Measurements from ENCODE around the gene KBTBD12.

DNA sequence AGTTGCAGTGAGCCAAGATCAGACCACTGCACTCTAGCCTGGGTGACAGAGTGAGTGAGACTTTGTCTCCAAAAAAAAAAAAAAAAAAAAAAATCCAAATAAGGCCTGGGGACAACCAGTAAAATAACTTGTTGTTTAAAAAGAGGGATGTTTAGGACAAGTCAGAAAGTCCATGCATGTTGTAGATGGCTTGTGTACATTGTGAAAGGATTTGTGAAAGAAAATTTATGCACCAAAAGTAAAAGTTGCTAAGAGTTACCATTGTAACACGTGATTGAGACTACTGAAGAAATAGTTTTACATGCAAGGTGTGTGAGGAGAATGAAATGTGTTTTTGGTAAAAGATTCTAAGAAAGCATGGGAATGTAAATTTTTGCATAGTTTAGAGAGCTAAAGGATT lies 101.5 kb downstream of the KBTBD12 start:
- TF ChIP-seq, protein P1, sequence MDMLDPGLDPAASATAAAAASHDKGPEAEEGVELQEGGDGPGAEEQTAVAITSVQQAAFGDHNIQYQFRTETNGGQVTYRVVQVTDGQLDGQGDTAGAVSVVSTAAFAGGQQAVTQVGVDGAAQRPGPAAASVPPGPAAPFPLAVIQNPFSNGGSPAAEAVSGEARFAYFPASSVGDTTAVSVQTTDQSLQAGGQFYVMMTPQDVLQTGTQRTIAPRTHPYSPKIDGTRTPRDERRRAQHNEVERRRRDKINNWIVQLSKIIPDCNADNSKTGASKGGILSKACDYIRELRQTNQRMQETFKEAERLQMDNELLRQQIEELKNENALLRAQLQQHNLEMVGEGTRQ (IDR thresholded peaks at IDR 0.05): no peak
- no peak for TF ChIP-seq CHD2 (IDR thresholded peaks at IDR 0.05; ENCODE audit: low read length, partially characterized antibody)
- TF ChIP-seq, protein P2, sequence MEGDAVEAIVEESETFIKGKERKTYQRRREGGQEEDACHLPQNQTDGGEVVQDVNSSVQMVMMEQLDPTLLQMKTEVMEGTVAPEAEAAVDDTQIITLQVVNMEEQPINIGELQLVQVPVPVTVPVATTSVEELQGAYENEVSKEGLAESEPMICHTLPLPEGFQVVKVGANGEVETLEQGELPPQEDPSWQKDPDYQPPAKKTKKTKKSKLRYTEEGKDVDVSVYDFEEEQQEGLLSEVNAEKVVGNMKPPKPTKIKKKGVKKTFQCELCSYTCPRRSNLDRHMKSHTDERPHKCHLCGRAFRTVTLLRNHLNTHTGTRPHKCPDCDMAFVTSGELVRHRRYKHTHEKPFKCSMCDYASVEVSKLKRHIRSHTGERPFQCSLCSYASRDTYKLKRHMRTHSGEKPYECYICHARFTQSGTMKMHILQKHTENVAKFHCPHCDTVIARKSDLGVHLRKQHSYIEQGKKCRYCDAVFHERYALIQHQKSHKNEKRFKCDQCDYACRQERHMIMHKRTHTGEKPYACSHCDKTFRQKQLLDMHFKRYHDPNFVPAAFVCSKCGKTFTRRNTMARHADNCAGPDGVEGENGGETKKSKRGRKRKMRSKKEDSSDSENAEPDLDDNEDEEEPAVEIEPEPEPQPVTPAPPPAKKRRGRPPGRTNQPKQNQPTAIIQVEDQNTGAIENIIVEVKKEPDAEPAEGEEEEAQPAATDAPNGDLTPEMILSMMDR (IDR thresholded peaks at IDR 0.05): no peak
- no peak for TF ChIP-seq NFE2L2 (conservative IDR thresholded peaks at IDR 0.05; ENCODE audit: low read length)
- no peak for TF ChIP-seq TFCP2L1 (CRISPR knock-in tag; IDR thresholded peaks at IDR 0.05)
- TF ChIP-seq CEBPB (IDR thresholded peaks at IDR 0.05): no peak
- TF ChIP-seq, protein P3, sequence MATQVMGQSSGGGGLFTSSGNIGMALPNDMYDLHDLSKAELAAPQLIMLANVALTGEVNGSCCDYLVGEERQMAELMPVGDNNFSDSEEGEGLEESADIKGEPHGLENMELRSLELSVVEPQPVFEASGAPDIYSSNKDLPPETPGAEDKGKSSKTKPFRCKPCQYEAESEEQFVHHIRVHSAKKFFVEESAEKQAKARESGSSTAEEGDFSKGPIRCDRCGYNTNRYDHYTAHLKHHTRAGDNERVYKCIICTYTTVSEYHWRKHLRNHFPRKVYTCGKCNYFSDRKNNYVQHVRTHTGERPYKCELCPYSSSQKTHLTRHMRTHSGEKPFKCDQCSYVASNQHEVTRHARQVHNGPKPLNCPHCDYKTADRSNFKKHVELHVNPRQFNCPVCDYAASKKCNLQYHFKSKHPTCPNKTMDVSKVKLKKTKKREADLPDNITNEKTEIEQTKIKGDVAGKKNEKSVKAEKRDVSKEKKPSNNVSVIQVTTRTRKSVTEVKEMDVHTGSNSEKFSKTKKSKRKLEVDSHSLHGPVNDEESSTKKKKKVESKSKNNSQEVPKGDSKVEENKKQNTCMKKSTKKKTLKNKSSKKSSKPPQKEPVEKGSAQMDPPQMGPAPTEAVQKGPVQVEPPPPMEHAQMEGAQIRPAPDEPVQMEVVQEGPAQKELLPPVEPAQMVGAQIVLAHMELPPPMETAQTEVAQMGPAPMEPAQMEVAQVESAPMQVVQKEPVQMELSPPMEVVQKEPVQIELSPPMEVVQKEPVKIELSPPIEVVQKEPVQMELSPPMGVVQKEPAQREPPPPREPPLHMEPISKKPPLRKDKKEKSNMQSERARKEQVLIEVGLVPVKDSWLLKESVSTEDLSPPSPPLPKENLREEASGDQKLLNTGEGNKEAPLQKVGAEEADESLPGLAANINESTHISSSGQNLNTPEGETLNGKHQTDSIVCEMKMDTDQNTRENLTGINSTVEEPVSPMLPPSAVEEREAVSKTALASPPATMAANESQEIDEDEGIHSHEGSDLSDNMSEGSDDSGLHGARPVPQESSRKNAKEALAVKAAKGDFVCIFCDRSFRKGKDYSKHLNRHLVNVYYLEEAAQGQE (IDR thresholded peaks at IDR 0.05): no peak
- TF ChIP-seq RAD21 (conservative IDR thresholded peaks at IDR 0.05 in 1 of 2, IDR thresholded peaks at IDR 0.05 in 1 of 2): no peak
- TF ChIP-seq POLR2A (IDR thresholded peaks at IDR 0.05; ENCODE audit: low read length): no peak

Measured in A549 (cell line).